ENCODE results near the gene BARX1.

BARX1 gene

DNA sequence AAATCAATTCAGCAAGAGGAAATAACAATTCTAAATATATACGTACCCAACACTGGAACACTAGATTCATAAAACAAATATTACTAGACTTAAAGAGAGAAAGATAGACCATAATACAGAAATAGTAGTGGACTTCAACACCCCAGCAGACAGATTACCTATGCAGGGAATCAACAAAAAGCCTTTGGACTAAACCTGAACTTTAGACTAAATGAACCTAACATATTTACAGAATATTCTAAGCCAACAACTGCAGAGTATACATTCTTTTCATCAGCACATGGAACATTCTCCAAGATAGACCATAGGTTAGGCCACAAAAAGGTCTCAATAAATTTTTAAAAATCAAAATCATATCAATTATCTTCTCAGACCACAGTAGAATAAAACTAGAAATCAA, 32.9 kb upstream of the BARX1 start:
- no peak for ATAC-seq
- TF ChIP-seq, protein P1, sequence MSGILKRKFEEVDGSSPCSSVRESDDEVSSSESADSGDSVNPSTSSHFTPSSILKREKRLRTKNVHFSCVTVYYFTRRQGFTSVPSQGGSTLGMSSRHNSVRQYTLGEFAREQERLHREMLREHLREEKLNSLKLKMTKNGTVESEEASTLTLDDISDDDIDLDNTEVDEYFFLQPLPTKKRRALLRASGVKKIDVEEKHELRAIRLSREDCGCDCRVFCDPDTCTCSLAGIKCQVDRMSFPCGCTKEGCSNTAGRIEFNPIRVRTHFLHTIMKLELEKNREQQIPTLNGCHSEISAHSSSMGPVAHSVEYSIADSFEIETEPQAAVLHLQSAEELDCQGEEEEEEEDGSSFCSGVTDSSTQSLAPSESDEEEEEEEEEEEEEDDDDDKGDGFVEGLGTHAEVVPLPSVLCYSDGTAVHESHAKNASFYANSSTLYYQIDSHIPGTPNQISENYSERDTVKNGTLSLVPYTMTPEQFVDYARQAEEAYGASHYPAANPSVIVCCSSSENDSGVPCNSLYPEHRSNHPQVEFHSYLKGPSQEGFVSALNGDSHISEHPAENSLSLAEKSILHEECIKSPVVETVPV (CRISPR knock-in tag; IDR thresholded peaks at IDR 0.05): no peak
- TF ChIP-seq ESRRG (CRISPR knock-in tag; IDR thresholded peaks at IDR 0.05) (no peak), CSDC2 (CRISPR knock-in tag; IDR thresholded peaks at IDR 0.05) (no peak), BACH2 (CRISPR knock-in tag; IDR thresholded peaks at IDR 0.05; ENCODE audit: borderline replicate concordance) (no peak), PPARA (CRISPR knock-in tag; IDR thresholded peaks at IDR 0.05; ENCODE audit: borderline replicate concordance) (no peak), OSR1 (CRISPR knock-in tag; IDR thresholded peaks at IDR 0.05) (no peak), ARNTL (CRISPR knock-in tag; IDR thresholded peaks at IDR 0.05; ENCODE audit: borderline replicate concordance, low read depth) (no peak), ZFP30 (CRISPR knock-in tag; IDR thresholded peaks at IDR 0.05) (no peak), ZFP3 (CRISPR knock-in tag; IDR thresholded peaks at IDR 0.05) (no peak), SNAI2 (CRISPR knock-in tag; IDR thresholded peaks at IDR 0.05) (no peak), RARB (CRISPR knock-in tag; IDR thresholded peaks at IDR 0.05) (no peak), ISL1 (CRISPR knock-in tag; IDR thresholded peaks at IDR 0.05) (no peak), ZNF8 (CRISPR knock-in tag; IDR thresholded peaks at IDR 0.05) (no peak), ZNF70 (CRISPR knock-in tag; IDR thresholded peaks at IDR 0.05) (no peak), ZNF565 (CRISPR knock-in tag; conservative IDR thresholded peaks at IDR 0.05; ENCODE audit: low read depth) (no peak)
- TF ChIP-seq, protein P2, sequence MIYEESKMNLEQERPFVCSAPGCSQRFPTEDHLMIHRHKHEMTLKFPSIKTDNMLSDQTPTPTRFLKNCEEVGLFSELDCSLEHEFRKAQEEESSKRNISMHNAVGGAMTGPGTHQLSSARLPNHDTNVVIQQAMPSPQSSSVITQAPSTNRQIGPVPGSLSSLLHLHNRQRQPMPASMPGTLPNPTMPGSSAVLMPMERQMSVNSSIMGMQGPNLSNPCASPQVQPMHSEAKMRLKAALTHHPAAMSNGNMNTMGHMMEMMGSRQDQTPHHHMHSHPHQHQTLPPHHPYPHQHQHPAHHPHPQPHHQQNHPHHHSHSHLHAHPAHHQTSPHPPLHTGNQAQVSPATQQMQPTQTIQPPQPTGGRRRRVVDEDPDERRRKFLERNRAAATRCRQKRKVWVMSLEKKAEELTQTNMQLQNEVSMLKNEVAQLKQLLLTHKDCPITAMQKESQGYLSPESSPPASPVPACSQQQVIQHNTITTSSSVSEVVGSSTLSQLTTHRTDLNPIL (CRISPR knock-in tag; IDR thresholded peaks at IDR 0.05; ENCODE audit: low read depth): no peak
- TF ChIP-seq, protein P3, sequence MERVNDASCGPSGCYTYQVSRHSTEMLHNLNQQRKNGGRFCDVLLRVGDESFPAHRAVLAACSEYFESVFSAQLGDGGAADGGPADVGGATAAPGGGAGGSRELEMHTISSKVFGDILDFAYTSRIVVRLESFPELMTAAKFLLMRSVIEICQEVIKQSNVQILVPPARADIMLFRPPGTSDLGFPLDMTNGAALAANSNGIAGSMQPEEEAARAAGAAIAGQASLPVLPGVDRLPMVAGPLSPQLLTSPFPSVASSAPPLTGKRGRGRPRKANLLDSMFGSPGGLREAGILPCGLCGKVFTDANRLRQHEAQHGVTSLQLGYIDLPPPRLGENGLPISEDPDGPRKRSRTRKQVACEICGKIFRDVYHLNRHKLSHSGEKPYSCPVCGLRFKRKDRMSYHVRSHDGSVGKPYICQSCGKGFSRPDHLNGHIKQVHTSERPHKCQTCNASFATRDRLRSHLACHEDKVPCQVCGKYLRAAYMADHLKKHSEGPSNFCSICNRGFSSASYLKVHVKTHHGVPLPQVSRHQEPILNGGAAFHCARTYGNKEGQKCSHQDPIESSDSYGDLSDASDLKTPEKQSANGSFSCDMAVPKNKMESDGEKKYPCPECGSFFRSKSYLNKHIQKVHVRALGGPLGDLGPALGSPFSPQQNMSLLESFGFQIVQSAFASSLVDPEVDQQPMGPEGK (CRISPR knock-in tag; IDR thresholded peaks at IDR 0.05; ENCODE audit: borderline replicate concordance): no peak
- TF ChIP-seq, protein P4, sequence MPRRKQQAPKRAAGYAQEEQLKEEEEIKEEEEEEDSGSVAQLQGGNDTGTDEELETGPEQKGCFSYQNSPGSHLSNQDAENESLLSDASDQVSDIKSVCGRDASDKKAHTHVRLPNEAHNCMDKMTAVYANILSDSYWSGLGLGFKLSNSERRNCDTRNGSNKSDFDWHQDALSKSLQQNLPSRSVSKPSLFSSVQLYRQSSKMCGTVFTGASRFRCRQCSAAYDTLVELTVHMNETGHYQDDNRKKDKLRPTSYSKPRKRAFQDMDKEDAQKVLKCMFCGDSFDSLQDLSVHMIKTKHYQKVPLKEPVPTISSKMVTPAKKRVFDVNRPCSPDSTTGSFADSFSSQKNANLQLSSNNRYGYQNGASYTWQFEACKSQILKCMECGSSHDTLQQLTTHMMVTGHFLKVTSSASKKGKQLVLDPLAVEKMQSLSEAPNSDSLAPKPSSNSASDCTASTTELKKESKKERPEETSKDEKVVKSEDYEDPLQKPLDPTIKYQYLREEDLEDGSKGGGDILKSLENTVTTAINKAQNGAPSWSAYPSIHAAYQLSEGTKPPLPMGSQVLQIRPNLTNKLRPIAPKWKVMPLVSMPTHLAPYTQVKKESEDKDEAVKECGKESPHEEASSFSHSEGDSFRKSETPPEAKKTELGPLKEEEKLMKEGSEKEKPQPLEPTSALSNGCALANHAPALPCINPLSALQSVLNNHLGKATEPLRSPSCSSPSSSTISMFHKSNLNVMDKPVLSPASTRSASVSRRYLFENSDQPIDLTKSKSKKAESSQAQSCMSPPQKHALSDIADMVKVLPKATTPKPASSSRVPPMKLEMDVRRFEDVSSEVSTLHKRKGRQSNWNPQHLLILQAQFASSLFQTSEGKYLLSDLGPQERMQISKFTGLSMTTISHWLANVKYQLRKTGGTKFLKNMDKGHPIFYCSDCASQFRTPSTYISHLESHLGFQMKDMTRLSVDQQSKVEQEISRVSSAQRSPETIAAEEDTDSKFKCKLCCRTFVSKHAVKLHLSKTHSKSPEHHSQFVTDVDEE (CRISPR knock-in tag; IDR thresholded peaks at IDR 0.05): no peak

DNA sequence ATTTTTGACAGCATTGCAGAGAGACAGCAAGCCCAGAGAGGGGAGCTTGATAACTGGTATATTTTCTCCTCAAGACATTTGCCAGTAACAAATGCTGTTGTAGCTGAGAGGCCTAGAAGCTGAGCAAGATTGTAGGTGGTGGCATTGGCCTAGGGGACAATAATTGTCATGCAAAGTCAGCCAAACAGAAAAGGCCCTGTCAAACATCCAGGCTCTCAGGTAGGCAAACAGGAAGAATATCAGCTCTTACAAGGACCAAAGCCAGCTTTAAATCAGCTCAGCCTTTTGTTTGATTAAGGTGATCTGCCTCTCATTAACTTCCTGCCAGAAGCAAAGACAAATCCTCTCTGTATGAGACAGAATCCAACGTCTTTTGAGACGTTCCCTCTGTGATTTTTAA, 29.7 kb upstream of the BARX1 start:
- TF ChIP-seq BACH2 (CRISPR knock-in tag; IDR thresholded peaks at IDR 0.05; ENCODE audit: borderline replicate concordance): no peak
- TF ChIP-seq GLIS3 (CRISPR knock-in tag; IDR thresholded peaks at IDR 0.05): no peak
- TF ChIP-seq ZNF565 (CRISPR knock-in tag; conservative IDR thresholded peaks at IDR 0.05; ENCODE audit: low read depth): no peak
- no peak for TF ChIP-seq ARNTL (CRISPR knock-in tag; IDR thresholded peaks at IDR 0.05; ENCODE audit: borderline replicate concordance, low read depth)
- TF ChIP-seq, protein P1 (CRISPR knock-in tag; IDR thresholded peaks at IDR 0.05): no peak
- no peak for TF ChIP-seq ZNF70 (CRISPR knock-in tag; IDR thresholded peaks at IDR 0.05)
- TF ChIP-seq, protein P5, sequence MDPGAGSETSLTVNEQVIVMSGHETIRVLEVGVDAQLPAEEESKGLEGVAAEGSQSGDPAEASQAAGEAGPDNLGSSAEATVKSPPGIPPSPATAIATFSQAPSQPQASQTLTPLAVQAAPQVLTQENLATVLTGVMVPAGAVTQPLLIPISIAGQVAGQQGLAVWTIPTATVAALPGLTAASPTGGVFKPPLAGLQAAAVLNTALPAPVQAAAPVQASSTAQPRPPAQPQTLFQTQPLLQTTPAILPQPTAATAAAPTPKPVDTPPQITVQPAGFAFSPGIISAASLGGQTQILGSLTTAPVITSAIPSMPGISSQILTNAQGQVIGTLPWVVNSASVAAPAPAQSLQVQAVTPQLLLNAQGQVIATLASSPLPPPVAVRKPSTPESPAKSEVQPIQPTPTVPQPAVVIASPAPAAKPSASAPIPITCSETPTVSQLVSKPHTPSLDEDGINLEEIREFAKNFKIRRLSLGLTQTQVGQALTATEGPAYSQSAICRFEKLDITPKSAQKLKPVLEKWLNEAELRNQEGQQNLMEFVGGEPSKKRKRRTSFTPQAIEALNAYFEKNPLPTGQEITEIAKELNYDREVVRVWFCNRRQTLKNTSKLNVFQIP (CRISPR knock-in tag; IDR thresholded peaks at IDR 0.05; ENCODE audit: borderline replicate concordance, low read depth): no peak
- TF ChIP-seq RARB (CRISPR knock-in tag; IDR thresholded peaks at IDR 0.05): no peak
- TF ChIP-seq CSDC2 (CRISPR knock-in tag; IDR thresholded peaks at IDR 0.05): no peak
- TF ChIP-seq, protein P4 (CRISPR knock-in tag; IDR thresholded peaks at IDR 0.05): no peak
- no peak for ATAC-seq
